8988T (cell line): Measurements from ENCODE around the gene RFWD3.
"Not testable (repeated sequence)": the region's sequence is repeated elsewhere in the genome, so short reads cannot be mapped to it uniquely, and the experiment has no call there.

ENCODE experiments used
- DNase-seq: peaks from one replicate; pipeline ENCODE4 v3.0.0; 2011

Gene RFWD3

GRCh38 chr16:74666425-74667254 is at the start of gene RFWD3:
Gene RFWD3 (minus strand): TSS chr16:74666877. CDS start chr16:74661449, 5,428 bp downstream.
- DNase-seq = peak; percentile 97

GRCh38 chr16:74716355-74716754 is 49.7 kb upstream of the RFWD3 start:
- DNase-seq = peak; percentile 20

GRCh38 chr16:74713876-74714275 is 47.2 kb upstream of the RFWD3 start:
- no peak for DNase-seq

GRCh38 chr16:74713325-74713724 is 46.6 kb upstream of the RFWD3 start:
- DNase-seq = no peak

- no peak for DNase-seq
Measured at GRCh38 chr16:74711938-74712337, 45.3 kb upstream of the RFWD3 start.

GRCh38 chr16:74710401-74710800 is 43.7 kb upstream of the RFWD3 start:
- no peak for DNase-seq

GRCh38 chr16:74709441-74709877 is 42.8 kb upstream of the RFWD3 start:
- DNase-seq = no peak

- DNase-seq = peak; percentile 56
Measured at GRCh38 chr16:74700438-74701225, 34.0 kb upstream of the RFWD3 start, which contains the start of gene MLKL. Gene MLKL (minus strand): TSS chr16:74700862. CDS start chr16:74695757, 5,105 bp downstream.

GRCh38 chr16:74700116-74700437 is 33.4 kb upstream of the RFWD3 start:
- peak; percentile 48 for DNase-seq

- no peak for DNase-seq
Measured at GRCh38 chr16:74699666-74700065, 33.0 kb upstream of the RFWD3 start.

- peak; percentile 3 for DNase-seq
Measured at GRCh38 chr16:74698222-74698621, 31.5 kb upstream of the RFWD3 start.

- DNase-seq = peak; percentile 87
Measured at GRCh38 chr16:74695450-74696422, 29.1 kb upstream of the RFWD3 start.

- no peak for DNase-seq
Measured at GRCh38 chr16:74691093-74691855, 24.6 kb upstream of the RFWD3 start.

- no peak for DNase-seq
Measured at GRCh38 chr16:74682556-74682955, 15.9 kb upstream of the RFWD3 start.

- DNase-seq = no peak
Measured at GRCh38 chr16:74680681-74681080, 14.0 kb upstream of the RFWD3 start.

- no peak for DNase-seq
Measured at GRCh38 chr16:74679983-74680382, 13.3 kb upstream of the RFWD3 start.

- DNase-seq = no peak
Measured at GRCh38 chr16:74677868-74678267, 11.2 kb upstream of the RFWD3 start.

GRCh38 chr16:74673876-74674275 is 7.2 kb upstream of the RFWD3 start:
- no peak for DNase-seq

GRCh38 chr16:74668877-74669276 is 2.2 kb upstream of the RFWD3 start:
- DNase-seq = not testable (repeated sequence)

- DNase-seq = no peak
Measured at GRCh38 chr16:74667255-74667700, 601 bp upstream of the RFWD3 start.

GRCh38 chr16:74666010-74666421 is 661 bp downstream of the RFWD3 start:
- no peak for DNase-seq

GRCh38 chr16:74661064-74661463 is 5.6 kb downstream of the RFWD3 start:
- no peak for DNase-seq
